ENCODE data around the gene USF3. TPM values are rescaled to one million over a fixed set of nuclear protein-coding genes. Genes with fewer than 3 reads are reported as not detected.

Gene USF3
- total and polyA plus RNA-seq, 2 of the 8 experiments (the other 6 are each of a cell fraction or from before 2014, with no cell fraction given) = 9.6 to 18.5 TPM

DNA sequence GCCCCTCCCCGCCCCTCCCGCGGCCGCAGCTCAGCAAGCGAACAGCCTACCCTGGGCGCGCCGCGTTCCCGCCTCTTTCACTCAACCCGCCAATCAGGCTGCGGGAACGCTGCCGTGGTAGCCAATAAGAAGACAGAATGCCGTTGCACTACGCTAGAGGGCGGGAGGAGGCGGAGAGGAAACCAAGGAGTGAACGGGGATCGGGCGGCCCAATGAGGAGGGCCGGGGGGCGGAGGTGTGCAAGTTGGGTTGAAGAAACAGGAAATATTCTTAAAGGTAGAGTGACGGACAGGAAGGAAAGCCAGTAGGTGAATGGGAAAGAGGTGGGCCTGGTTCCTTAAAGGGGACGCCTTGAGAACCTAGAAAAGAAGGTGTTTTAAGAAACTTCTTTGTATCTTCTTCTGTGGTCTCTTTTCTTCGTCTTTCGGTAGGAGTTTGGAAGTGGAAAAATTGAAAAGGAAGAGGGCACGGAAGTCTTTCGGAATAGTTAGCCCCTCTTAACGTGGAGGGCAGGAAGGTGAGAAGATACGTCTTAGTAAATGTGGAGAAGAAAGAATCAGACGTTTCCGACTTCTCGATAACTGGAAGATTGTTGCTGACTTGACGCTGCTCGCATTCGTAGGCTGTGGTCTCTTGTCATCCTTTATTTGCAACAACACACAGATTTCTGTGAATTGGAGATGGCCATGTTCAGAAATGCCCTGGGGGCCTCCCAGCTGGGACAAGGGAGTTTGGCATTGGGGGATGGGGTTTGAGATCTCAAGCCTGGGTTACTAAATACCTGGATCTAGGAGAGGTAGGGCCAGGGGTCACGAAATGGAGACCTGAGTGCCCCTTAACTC is 437 bp upstream of the USF3 start:
- CTCF ChIA-PET (ENCODE audit: partially characterized antibody) = no interaction called here
- Histone ChIP-seq H2BK5ac (ENCODE audit: low read depth, low read length) (0 out of 2 replicates have a peak overlapping the region, but pooled peaks have one; percentile 54), H2AK5ac (ENCODE audit: low read depth, low read length) (no peak overlapping the region), H3K14ac (ENCODE audit: insufficient read length) (no peak overlapping the region), H3K9me3 (ENCODE audit: insufficient read depth in 2 of 2, low read depth in 1 of 2, low read length in 1 of 2) (no peaks in the 10 kb centered on the region), H4K8ac (ENCODE audit: extremely low read depth, insufficient read depth, low read length) (no peak overlapping the region), H4K91ac (replicated peaks; ENCODE audit: insufficient read length, low read length) (peak overlapping the region; percentile 12), H3K36me3 (ENCODE audit: control insufficient read depth in 2 of 4, insufficient read depth in 4 of 4, low read length in 3 of 4) (no peaks in the 10 kb centered on the region), H2BK12ac (ENCODE audit: low read depth, low read length) (peak overlapping the region; percentile 73; the same call in 1 of the 2 replicates), H3K79me1 (ENCODE audit: low read depth, low read length) (no peaks in the 10 kb centered on the region; the same call in 1 of the 2 replicates), H3K27me3 (replicated peaks in 1 of 4; ENCODE audit: control insufficient read depth in 3 of 4, extremely low read depth in 1 of 4, insufficient read depth in 3 of 4, low read length in 3 of 4) (no peaks in the 10 kb centered on the region), H3K4me1 (replicated peaks in 1 of 4; ENCODE audit: control insufficient read depth in 3 of 4, insufficient read depth in 4 of 4, low read length in 3 of 4) (peaks cover 0 to 11% (median 0%) of the 10 kb centered on the region in 4 experiments; a peak in 5 of 7 replicates), H4K5ac (ENCODE audit: insufficient read length, low read depth, low read length) (peak overlapping the region; percentile 80), H3K79me2 (ENCODE audit: control insufficient read depth in 1 of 2, insufficient read depth in 2 of 2, low read length in 2 of 2) (peaks cover 0 to 42% of the 10 kb centered on the region in 2 experiments; a peak in 2 of 4 replicates), H2AFZ (ENCODE audit: low read length) (peak overlapping the region; percentile 100), H2BK120ac (replicated peaks; ENCODE audit: low read depth, low read length) (no peak overlapping the region), H3K9ac (replicated peaks in 1 of 4; ENCODE audit: extremely low read depth in 1 of 4, low read depth in 3 of 4, low read length in 3 of 4) (peak overlapping the region; percentile 31 to 90 (median 71)), H2BK15ac (ENCODE audit: low read length) (no peak overlapping the region), H4K20me1 (replicated peaks in 1 of 2; ENCODE audit: control insufficient read depth in 1 of 2, insufficient read depth in 2 of 2, low read length in 2 of 2) (no peaks in the 10 kb centered on the region), H2BK20ac (ENCODE audit: low read length) (no peak overlapping the region), H3K56ac (replicated peaks; ENCODE audit: insufficient read length, low read depth, low read length) (no peak overlapping the region), H3K4me2 (ENCODE audit: insufficient read depth in 1 of 2, low read depth in 2 of 2, low read length in 2 of 2) (peak overlapping the region; percentile 86 to 94), H3K4me3 (ENCODE audit: extremely low read depth in 1 of 4, insufficient read depth in 2 of 4, low read depth in 3 of 4, low read length in 4 of 4) (peak overlapping the region; percentile 87 to 96 (median 91)), H3K23ac (ENCODE audit: insufficient read length) (no peak overlapping the region), H3K4ac (replicated peaks; ENCODE audit: insufficient read length, low read depth, low read length) (no peak overlapping the region), H3K27ac (ENCODE audit: low read depth, low read length) (peak overlapping the region; percentile 69; the same call in 1 of the 2 replicates), H3K18ac (ENCODE audit: extremely low read depth, low read length) (peak overlapping the region; percentile 78; the same call in 1 of the 2 replicates), H3K23me2 (ENCODE audit: low read depth, low read length) (peaks cover 12% of the 10 kb centered on the region)
- FAIRE-seq (peak; percentile 86), DNase-seq (ENCODE audit: low read depth in 1 of 2, low spot score in 2 of 2) (peak; percentile 96 to 98)
- 4% methylated on average over 33 of the region's 38 CpGs; no CpG with 5 or more reads in 1 of the 2 experiments for WGBS, 2 experiments (ENCODE audit: extremely low coverage in 1 of 2, insufficient coverage in 1 of 2, insufficient read length in 1 of 2, insufficient replicate concordance in 2 of 2, low coverage in 1 of 2, low lambda C conversion rate in 2 of 2, missing lambda C conversion rate in 1 of 2)
- POLR2A ChIA-PET (ENCODE audit: partially characterized antibody) = interaction anchor here (0.8 to 1.6 kb wide), 3 partner anchors 11 to 45 kb away, joined by 4 to 6 read pairs (median 5); no protein-coding TSS in a partner anchor
- TF ChIP-seq NANOG (IDR thresholded peaks at IDR 0.05; ENCODE audit: insufficient read depth, low read depth, low read length, poor library complexity, severe bottlenecking) = no peak
- TF ChIP-seq SIRT6 (IDR thresholded peaks at IDR 0.05; ENCODE audit: low read length) = no peak
- TF ChIP-seq CHD1 (IDR thresholded peaks at IDR 0.05; ENCODE audit: low read depth, low read length) = no peak
- peak; percentile 75 to 77; a peak in 2 of 4 replicates for TF ChIP-seq SIN3A (conservative IDR thresholded peaks at IDR 0.05 in 1 of 2, IDR thresholded peaks at IDR 0.05 in 1 of 2; ENCODE audit: low read depth in 1 of 2, low read length in 2 of 2)
- TF ChIP-seq RAD21 (IDR thresholded peaks at IDR 0.05 in 1 of 2, conservative IDR thresholded peaks at IDR 0.05 in 1 of 2; ENCODE audit: low read depth in 2 of 2, low read length in 2 of 2) = no peak
- TF ChIP-seq RXRA (IDR thresholded peaks at IDR 0.05; ENCODE audit: insufficient read depth, low read depth, low read length) = no peak
- no peak for TF ChIP-seq BRCA1 (IDR thresholded peaks at IDR 0.05; ENCODE audit: low read depth, low read length)
- no peak for TF ChIP-seq SRF (IDR thresholded peaks at IDR 0.05; ENCODE audit: low read depth, low read length)
- TF ChIP-seq RBBP5 (IDR thresholded peaks at IDR 0.05; ENCODE audit: borderline replicate concordance, low read depth, low read length) = peak; percentile 27; the same call in 1 of the 2 replicates
- no peak for TF ChIP-seq CTBP2 (IDR thresholded peaks at IDR 0.05; ENCODE audit: borderline replicate concordance, insufficient read depth, insufficient read length, low read length)

Measured in H1 (cell line).